Ascending aorta (tissue), 2 donors: ENCODE measurements around the gene ACTN1. TPM values are rescaled to one million over a fixed set of nuclear protein-coding genes. Genes with fewer than 3 reads are reported as not detected.

Source experiments
- DNase-seq, 2 donors: peaks; one replicate each; pipeline ENCODE4 v3.0.0-alpha.2; 2019; ENCODE audit warnings: low spot score in 2 of 2
- H3K27ac ChIP-seq, 2 donors: fragments of 200-600 bp; sonication (generic); one replicate each; pipeline ENCODE4 v1.5.1; 2016 to 2017; ENCODE audit warnings: mild to moderate bottlenecking in 1 of 2
- H3K27me3 ChIP-seq: fragments of 200-600 bp; sonication (generic); one replicate; pipeline ENCODE4 v1.5.1; 2017
- H3K36me3 ChIP-seq, 2 donors: fragments of 200-600 bp; sonication (generic); one replicate each; pipeline ENCODE4 v1.5.1; 2016
- H3K4me1 ChIP-seq, 2 donors: fragments of 200-600 bp; sonication (generic); one replicate each; pipeline ENCODE4 v1.5.1; 2016 to 2017; ENCODE audit warnings: mild to moderate bottlenecking in 1 of 2
- H3K4me3 ChIP-seq, 2 donors: fragments of 200-600 bp; sonication (generic); one replicate each; pipeline ENCODE4 v1.5.1; 2016 to 2017; ENCODE audit warnings: mild to moderate bottlenecking in 1 of 2
- H3K9me3 ChIP-seq, 2 donors: fragments of 200-600 bp; sonication (generic); one replicate each; pipeline ENCODE4 v1.5.1; 2016
- CTCF ChIP-seq, 3 experiments: fragments of 200-600 bp in 2 of 3; fragments of 450-650 bp in 1 of 3; sonication (generic) in 2 of 3; IDR thresholded peaks; one replicate each; pipeline ENCODE4 v1.5.1; 2016 to 2019; ENCODE audit warnings: antibody characterized with exemption in 3 of 3, mild to moderate bottlenecking in 1 of 3, moderate library complexity in 1 of 3
- intact Hi-C: fragments of 100-400 bp; cut with DNase I; formaldehyde crosslinking; loops from one replicate; pipeline ENCODE4 v1.15.1; 2023
- total RNA-seq: library from RNA; depleted of rRNA; stranded (reverse); fragments of >200 nt; gene quantifications from one replicate; pipeline ENCODE4 v1.1.0, GENCODE V29; 2016

The ACTN1 gene
- total RNA-seq, 1 donor from 2014 or later, result 814 TPM

GRCh38 chr14:68863610-68864360 lies 115.3 kb downstream of the ACTN1 start:
- no peak overlapping the region for H3K4me3 ChIP-seq
- no peak for TF ChIP-seq CTCF (IDR thresholded peaks at IDR 0.05)
- H3K27ac ChIP-seq, result no peak overlapping the region
- peaks cover 0 to 8% of the 10 kb centered on the region in 2 donors for H3K36me3 ChIP-seq
- intact Hi-C loops, result loop anchor here (1.0 kb wide), 1 partner anchor 244 kb away; no protein-coding TSS in a partner anchor
- H3K9me3 ChIP-seq, result peaks cover 7 to 11% of the 10 kb centered on the region in 2 donors
- H3K4me1 ChIP-seq, result no peaks in the 10 kb centered on the region
- DNase-seq, result peak in 1 of 2 donors; percentile 61
- no peaks in the 10 kb centered on the region for H3K27me3 ChIP-seq

- peak; percentile 55 to 79 (median 74) for TF ChIP-seq CTCF (IDR thresholded peaks at IDR 0.05)
- peak in 1 of 2 donors; percentile 84 for DNase-seq
- peaks cover 7 to 11% of the 10 kb centered on the region in 2 donors for H3K9me3 ChIP-seq
- H3K4me1 ChIP-seq, result no peaks in the 10 kb centered on the region
- no peaks in the 10 kb centered on the region for H3K27me3 ChIP-seq
- intact Hi-C loops, result loop anchor here (1.0 kb wide), 1 partner anchor 244 kb away; no protein-coding TSS in a partner anchor
- H3K36me3 ChIP-seq, result peaks cover 0 to 8% of the 10 kb centered on the region in 2 donors
- no peak overlapping the region for H3K27ac ChIP-seq
- no peak overlapping the region for H3K4me3 ChIP-seq
Measured at GRCh38 chr14:68862954-68863594, 116.0 kb downstream of the ACTN1 start.

GRCh38 chr14:68860771-68861170 lies 118.3 kb downstream of the ACTN1 start:
- no peak for DNase-seq
- H3K27me3 ChIP-seq, result no peaks in the 10 kb centered on the region
- TF ChIP-seq CTCF (IDR thresholded peaks at IDR 0.05), result no peak
- no peak overlapping the region for H3K4me3 ChIP-seq
- H3K36me3 ChIP-seq, result peaks cover 0 to 6% of the 10 kb centered on the region in 2 donors
- H3K27ac ChIP-seq, result no peak overlapping the region
- H3K4me1 ChIP-seq, result no peaks in the 10 kb centered on the region
- peaks cover 3 to 10% of the 10 kb centered on the region in 2 donors for H3K9me3 ChIP-seq
- intact Hi-C loops, result no loop called here

GRCh38 chr14:68857516-68858070 lies 121.5 kb downstream of the ACTN1 start:
- H3K4me1 ChIP-seq, result no peaks in the 10 kb centered on the region
- intact Hi-C loops, result no loop called here
- H3K27me3 ChIP-seq, result no peaks in the 10 kb centered on the region
- no peak for DNase-seq
- no peak for TF ChIP-seq CTCF (IDR thresholded peaks at IDR 0.05)
- no peaks in the 10 kb centered on the region for H3K9me3 ChIP-seq
- peaks cover 0 to 6% of the 10 kb centered on the region in 2 donors for H3K36me3 ChIP-seq
- no peak overlapping the region for H3K4me3 ChIP-seq
- H3K27ac ChIP-seq, result no peak overlapping the region

- intact Hi-C loops, result no loop called here
- no peaks in the 10 kb centered on the region for H3K4me1 ChIP-seq
- TF ChIP-seq CTCF (IDR thresholded peaks at IDR 0.05), result no peak
- H3K36me3 ChIP-seq, result peaks cover 0 to 6% of the 10 kb centered on the region in 2 donors
- DNase-seq, result no peak
- H3K9me3 ChIP-seq, result no peaks in the 10 kb centered on the region
- no peak overlapping the region for H3K27ac ChIP-seq
- H3K27me3 ChIP-seq, result no peaks in the 10 kb centered on the region
- no peak overlapping the region for H3K4me3 ChIP-seq
Measured at GRCh38 chr14:68856572-68856971, 122.5 kb downstream of the ACTN1 start.
